NCI-H1694 treated with DMSO at 0.1 percent for 48 hours (cell line): ENCODE results near the gene LTBP3.

Experiments used
- DNase-seq: peaks from one replicate; lab custom pipeline; 2025; lab: John Stamatoyannopoulos, UW

LTBP3 gene

GRCh38 chr11:65558002-65558929 lies at the start of gene LTBP3:
TSS of gene LTBP3 (minus strand) at chr11:65558359. CDS start at chr11:65557959, 400 bp downstream.
- no peak for DNase-seq

DNA sequence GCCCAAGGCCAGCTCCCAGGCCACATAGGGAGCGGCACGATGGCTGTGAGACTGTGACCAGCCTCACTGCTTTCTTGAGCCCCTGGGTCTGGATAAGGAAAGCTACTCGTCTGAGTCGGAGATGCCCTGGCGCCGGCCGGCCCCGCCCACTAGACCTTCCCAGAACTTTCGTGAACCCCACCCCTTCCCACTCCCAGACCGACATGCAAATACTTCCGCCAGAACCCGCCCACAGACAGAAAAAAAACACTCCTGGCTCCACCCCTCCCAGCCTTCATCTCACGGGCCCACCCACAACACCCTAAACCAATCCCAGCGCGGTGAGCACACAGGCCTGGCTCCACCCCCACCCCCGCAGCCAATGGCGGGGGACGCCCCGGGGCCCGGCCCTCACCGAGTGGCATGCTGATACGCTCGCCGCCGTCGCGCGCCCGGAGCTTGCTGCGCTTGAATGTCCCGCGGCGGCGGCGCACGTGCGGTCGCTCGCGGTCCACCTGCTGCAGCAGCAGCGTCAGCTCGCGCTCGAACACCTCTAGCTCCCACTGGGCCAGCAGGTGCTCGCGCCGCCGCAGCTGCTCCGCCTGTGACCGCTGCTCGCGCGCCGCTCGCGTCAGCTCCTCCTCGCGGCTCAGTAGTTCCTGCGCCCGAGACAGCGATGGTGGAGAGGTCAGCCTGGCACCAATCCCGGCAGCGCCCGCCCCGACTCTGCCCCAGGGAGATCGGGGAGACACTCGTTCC lies 48.9 kb upstream of the LTBP3 start:
- DNase-seq, result no peak

- no peak for DNase-seq
Observed at GRCh38 chr11:65604258-65604657, 46.1 kb upstream of the LTBP3 start.

- no peak for DNase-seq
Observed at GRCh38 chr11:65599955-65600246, 41.7 kb upstream of the LTBP3 start.

DNA sequence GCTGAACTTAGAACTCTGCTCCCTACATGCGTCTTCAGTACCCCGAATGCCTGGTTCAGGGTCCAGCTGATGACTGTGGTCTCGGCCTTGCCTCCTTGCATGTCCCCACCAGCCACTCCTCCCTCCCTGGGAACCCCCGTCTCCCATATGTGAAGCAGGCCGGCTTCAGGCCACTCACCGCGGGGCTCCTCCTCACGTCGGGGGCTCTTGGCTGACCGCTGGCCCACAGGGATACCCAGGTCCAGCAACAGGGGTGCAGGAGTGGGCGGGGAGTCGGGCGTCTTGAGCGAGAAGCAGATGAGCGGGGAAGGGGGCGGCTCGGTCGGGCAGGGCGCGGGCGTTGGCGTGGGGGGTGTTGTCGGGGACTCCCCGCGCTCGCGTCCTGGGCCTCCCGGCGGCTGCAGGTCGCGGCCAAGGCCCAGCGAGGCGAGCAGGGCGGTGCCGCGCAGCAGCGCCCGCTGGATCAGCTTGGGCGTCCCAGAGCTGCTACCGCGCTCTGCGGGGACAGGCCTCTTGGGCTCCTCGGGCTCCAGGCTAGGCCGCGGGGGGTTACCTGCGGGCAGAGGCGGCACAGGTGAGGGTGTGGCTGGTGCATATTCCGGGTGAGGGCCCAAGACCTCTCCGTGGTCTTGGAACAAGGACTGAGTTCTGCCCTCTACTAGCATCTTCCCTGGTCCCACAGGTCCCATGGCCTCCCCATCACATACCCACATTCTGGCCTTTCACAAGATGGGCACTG lies 41.2 kb upstream of the LTBP3 start:
- no peak for DNase-seq

GRCh38 chr11:65598258-65598699 lies 40.1 kb upstream of the LTBP3 start:
- no peak for DNase-seq

- no peak for DNase-seq
Observed at GRCh38 chr11:65596520-65596919, 38.4 kb upstream of the LTBP3 start.

DNA sequence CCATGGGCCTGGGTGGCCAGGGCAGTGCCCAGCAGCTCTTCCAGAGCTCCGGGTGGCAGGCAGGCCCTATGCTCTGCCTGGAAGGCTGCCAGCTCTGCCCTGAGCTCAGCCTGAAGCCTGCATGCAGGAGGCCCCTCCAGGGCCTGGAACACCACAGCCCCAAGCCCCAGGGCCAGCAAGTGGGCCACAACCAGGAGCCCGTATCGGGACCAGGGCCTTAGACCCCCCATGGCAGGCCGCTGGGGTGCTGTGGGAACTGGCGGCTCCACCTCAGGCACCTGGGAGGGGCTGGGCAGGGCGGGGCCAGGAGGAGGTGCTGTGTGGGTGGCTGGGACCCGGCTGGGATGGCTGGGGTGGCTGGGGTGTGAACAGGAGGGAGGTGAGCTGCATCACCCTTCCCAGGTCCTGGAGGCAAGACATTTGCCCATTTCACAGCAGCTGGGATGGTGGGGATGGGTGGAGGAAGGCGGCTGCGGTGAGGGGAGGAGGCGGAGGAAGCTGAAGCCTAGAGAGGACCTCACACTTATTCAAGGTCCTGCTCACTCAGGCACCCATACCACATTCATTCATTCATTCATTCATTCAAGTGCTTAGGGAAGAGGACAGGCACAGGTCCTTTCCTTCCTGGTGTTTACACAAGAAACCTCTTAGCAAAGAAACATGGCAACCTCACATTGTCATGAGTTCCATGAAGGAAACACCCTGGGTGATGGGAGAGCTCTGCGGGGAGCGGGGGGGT lies 37.6 kb upstream of the LTBP3 start, which contains the start of gene KCNK7:
Gene KCNK7, minus strand, starts transcription at position 258 of the 739 bp plus-strand sequence. Its CDS starts 28 bp downstream, at position 230.
- no peak for DNase-seq

- no peak for DNase-seq
Observed at GRCh38 chr11:65595131-65595530, 37.0 kb upstream of the LTBP3 start.

GRCh38 chr11:65593518-65594414 lies 35.6 kb upstream of the LTBP3 start:
- no peak for DNase-seq

DNA sequence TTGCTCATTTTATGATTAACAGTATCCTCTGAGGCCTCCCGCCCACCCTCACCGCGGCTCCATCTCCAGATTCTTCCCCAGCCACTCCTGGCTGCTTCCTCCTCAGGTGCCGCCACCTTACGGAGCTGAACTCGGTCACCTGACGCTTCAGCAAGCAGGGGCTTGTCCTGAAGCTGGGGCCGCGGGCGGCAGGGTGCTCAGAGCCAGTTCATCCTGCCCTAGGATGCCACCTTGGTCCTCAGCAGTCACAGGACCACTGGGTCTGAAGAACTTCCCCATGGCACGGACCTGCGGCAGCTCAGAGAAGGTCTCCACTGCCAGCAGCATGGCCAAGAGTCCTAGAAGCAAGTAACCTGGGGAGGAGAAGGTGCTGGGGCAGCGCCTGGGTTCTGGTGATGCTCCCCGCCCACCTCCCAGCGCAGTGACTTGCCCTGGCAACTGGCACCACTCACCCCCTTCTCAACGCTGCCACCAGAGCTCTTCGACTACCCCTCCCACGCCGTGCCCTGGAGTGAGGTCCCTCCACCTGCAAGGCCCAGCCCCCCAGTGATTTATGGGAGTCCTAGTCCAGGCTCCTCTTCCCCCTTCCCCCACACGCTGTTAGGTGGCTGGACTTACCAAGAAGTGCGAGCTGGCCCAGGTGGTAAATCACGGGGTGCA lies 34.8 kb upstream of the LTBP3 start:
- no peak for DNase-seq

GRCh38 chr11:65591939-65592857 lies 34.0 kb upstream of the LTBP3 start:
- DNase-seq, result no peak

GRCh38 chr11:65590240-65590738 lies 32.1 kb upstream of the LTBP3 start:
- no peak for DNase-seq

DNA sequence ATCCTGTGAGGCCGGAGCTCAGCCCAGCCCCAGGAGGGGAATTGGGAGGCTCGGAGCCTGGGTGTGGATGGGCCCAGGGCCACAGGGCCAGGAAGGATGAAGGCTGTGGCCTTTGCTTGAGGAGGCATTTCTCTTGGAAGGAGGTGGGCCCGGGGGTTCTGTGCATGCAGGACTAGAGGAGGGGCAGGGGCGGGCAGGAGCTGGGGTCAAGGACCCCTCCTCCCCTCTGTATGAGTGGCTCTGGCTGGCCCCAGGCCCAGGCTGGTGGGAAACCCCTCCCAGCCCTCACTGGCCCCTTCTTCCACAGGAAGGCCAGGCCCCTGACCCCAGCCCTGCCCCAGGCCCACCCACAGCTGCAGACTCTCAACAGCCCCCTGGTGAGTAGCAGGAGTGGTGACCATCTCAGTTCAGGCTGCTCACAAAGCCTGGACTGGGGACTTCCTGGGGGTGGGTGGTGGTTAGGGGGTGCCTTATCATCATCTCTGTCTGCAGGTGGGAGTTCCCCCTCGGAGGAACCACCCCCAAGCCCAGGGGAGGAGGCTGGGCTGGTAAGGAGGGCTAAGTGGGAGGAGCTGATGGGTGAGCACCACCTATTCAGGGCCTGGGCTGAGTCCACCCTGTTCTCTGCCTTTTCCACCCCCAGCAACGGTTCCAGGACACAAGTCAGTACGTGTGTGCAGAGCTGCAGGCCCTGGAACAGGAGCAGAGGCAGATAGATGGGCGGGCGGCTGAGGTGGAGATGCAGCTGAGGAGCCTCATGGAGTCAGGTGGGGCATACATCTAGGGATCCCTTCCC lies 31.5 kb upstream of the LTBP3 start:
- DNase-seq, result no peak

DNA sequence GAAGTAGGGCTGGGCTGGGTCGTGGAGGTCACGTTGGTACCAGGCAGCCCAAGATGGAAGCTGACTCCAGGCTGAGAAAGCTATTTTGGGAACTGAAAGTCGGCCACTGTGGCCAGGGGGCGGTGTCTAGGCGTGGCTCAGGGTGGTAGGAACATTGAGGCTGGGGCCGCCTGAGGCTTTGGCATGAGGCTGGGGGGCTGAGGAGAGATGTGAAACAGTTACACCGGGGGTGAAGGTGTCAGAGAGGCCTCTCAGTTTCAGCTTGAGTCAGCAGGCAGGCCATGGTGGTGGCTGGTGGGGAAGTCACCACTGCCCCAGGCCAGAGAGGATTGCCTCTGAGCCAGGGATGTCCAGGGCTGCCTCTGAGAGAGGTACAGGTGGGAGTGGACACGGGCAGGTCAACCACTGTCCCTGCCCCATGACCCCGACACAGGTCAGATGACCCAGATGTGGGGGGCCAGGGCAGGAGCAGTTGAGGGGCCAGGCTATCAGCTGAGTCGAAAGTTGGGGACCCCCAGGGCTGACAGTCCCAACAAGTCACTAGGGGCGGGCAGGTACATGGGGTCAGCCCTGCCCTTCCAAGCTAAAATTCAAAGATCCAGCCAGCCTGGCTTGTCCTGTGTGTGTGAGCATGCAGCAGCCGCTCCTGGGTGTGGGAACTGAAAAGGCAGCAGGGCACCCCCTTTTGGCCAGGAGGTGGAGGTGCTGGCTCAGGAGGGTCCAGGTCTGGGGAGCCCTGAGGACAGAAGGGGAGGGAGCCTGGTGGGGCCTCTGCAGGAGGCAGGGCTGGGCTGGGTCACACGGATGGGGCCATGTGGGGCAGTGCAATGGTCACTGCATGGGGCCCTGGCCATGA lies 30.3 kb upstream of the LTBP3 start:
- no peak for DNase-seq

GRCh38 chr11:65586676-65587075 lies 28.5 kb upstream of the LTBP3 start:
- DNase-seq, result no peak

- DNase-seq, result no peak
Observed at GRCh38 chr11:65586247-65586630, 28.1 kb upstream of the LTBP3 start.
